Suppressor macrophage treated with lipopolysaccharide for 4 hours (primary cell): ENCODE results near the gene RSAD2.
A peak's percentile ranks its signal among the peaks of the same experiment; 100 is the strongest.

Experiments used
- DNase-seq: peaks from one replicate; pipeline ENCODE4 v3.0.0-alpha.2; 2020

The RSAD2 gene

DNA sequence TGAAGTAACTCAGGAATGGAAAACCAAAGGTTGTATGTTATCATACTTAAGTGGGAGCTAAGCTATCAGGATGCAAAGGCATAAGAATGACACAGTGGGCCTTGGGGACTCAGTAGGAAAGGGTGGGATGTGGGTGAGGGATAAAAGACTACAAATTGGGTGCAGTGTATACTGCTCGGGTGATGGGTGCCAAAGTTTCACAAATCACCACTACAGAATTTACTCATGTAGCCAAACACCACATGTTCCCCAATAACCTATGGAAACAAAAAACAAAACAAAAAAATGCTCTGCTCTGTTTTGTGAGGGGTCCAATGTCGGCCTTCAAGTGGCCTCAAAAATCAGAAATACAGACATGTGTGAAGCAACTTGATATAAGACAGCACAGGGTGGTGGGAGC is 30.7 kb downstream of the RSAD2 start:
- DNase-seq: no peak

DNA sequence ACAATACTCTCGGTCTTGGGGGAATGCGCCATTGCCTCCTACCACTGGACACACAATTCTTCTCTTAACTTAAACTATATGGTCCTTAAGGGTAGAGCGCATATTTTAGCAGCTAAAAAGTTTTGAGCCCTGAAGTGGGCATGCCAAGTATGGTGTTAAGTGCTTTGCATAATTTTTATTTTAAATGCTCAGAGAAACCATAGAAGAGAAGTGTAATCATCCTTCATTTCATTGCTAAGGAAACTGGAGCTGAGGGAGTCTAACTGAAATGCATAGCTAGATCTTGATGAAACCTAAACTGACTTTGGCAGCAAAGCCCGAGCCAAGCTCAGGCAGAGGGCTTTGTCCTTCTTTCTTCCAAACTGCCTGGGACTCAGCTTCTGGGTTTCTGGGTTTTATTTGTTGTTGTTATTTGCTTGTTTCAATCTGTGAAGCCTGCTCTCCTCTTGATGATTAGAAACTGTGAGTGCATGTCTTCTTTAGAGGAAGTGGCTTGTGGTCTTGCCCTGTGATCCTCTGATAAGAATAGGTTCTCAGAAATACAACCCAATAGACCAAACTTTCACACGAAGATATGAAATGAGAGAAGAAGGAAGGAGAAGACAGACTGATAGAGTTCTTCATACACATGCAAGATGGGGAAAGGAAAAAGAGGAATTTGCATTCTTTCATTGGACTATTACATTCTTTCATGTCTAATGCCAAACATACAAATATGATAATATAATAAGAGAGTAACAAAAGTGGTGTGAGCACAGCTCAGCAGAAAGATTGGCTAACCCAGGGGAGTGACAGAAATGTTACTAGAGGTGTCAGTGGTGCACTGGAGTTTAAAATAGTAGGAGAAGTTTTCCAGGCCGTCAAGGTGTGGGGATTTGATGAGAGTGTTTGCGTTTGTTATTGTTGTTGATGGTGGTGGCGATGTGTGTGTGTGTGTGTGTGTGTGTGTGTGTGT is 32.1 kb downstream of the RSAD2 start:
- DNase-seq: no peak

DNA sequence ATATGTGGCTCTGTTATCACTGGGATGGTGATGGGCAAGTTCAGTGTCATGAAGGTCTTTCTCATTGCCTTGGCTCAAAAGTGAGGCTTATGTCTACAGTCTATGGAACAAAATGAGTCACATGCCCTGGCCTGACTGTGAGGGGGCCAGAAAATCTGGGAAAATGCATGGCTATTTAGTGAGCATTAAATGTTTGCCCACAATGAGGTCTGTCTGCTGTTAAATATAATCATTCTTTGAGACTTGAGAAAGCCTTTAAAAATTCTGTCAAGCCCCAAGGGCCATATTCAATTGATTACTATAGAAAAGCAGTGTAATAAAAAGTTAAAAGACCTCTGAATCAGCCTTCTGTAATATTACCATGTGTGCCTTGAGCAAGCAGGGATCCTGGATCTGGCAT is 34.1 kb downstream of the RSAD2 start:
- no peak for DNase-seq

DNA sequence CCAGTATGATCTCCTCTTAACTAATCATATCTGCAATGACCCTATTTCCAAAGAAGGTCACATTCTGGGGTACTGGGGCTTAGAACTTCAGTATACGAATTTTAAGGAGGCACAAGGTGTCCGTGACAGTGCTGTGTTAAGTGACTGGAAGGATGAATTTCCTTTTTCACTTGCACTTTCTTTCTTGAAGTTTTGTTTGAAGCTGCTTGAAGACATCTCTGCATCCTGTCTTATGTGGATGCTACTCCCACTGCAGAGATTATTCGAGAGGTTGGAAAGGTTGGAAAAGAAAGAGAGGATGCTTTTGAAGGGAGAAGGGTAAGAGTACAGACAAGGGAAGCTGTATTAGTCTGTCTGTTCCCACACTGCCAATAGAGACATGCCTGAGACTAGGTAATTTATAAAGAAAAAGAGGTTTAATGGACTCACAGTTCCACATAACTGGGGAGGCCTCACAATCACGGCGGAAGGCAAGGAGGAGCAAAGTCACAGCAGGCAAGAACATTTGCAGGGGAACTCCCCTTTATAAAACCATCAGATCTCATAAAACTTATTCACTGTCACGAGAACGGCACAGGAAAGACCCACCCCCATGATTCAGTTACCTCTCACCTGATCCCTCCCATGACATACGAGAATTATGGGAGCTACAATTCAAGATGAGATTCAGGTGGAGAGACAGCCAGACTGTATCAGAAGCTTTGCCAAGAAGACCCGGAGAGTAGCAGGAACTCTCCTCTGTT is 36.0 kb downstream of the RSAD2 start:
- no peak for DNase-seq

DNA sequence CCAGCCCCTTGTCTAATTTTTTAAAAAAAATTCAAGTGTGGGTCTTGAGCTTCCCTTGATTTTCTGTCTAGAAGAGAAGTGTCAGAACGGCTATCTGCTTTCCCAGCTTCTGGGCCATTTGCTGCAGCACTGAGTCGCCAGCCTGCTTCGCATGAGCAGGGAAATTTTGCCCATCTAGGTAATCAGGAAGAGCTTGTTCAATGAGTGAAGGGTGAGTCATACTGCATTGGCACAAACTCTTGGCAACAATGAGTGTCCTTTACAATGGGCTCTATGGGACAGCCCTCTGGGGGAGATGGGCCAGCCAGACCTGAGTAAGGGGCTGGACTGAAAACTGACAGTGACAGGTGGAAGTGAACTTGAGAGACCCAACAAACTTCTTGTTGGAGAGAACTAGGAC is 37.3 kb downstream of the RSAD2 start:
- no peak for DNase-seq

DNA sequence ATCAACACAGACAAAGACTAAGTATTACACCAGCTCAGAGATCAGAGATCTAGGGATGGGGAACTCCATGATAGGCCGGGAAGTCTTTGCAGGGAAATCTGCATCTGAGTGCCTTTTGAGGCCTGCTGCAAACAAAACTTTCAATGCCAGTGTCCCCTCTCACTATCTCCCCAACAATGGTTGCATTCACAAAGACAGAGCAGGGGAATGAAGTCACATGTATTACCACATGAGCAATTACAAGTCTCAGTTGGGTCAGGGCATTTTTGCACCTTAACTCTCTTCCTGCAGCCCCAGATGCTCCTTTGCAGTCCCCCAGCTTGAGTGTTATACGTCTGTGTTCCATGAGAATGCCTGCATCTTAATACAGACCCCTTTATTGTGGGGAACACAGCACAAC is 37.8 kb downstream of the RSAD2 start:
- no peak for DNase-seq

DNA sequence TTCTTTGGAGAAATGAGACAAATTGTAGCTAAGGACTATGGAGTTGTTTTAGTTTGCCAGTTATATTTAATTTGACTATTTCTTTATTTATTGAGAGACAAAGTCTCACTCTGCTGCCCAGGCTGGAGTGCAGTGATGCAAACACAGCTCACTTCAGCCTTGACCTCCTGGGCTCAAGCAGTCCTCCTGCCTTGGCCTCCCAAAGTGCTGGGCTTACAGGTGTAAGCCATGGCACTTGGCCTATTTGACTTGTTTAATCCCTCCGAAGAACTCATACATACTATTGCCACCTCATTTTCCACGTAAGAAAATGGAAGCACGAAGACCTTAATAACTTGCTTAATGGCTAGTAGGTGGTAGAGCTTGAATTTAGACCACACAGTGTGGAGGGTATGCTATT is 38.6 kb downstream of the RSAD2 start:
- DNase-seq: no peak

DNA sequence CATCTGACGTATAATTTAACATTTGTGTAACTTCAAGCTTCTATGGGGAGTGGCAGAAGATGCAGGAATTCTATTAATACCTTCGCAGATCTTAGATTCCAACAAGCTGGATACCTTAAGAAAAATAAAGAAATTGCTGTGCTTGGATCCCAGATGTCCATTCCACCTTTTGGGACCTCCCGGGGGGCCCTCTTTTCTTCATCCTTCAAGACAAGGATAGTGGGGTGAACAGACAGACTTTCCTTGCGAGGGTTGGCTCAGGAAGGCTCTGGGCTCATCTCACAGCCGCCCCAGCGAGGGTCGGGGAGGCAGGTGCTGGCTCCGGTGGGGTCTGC is 39.1 kb downstream of the RSAD2 start:
- no peak for DNase-seq

DNA sequence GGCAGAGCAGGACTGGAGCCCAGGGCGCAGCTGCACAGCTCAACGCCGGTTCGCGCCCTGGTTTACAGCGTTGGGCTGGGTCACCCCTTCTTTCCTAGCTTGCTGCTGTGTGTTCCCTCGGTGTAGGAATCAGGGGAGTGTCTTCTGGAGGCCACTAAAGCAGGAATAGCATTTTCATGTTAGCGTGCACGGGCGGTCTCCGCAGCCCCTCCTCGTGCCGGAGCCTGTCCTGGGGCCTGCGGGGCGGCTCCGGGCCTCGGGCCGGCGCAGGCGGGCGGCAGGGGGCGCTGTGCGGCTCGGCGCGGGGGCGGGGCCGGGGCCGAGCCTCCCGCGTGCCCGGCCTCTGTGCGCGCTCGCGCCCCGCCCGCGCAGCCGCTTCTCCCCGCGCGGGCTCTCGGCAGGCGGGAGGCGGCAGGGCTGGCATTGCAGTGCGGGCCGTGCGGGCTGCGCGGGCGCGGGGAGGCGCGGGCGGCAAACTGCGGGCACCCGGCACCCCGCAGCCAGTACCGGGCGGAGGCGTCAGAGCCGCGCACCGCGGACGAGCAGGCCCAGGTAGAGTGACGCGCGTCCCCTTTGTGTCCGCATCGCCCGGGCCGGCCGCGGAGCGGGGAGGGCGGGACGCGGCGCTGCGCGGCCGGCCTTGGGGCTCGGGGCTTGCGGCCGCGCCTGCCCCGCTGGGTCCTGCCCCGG is 39.6 kb downstream of the RSAD2 start, which contains the start of gene RNF144A:
Gene RNF144A, plus strand, starts transcription at position 342 of the 690 bp plus-strand sequence. CDS start 79,515 bp downstream, outside the sequence.
- peak; percentile 85 for DNase-seq

DNA sequence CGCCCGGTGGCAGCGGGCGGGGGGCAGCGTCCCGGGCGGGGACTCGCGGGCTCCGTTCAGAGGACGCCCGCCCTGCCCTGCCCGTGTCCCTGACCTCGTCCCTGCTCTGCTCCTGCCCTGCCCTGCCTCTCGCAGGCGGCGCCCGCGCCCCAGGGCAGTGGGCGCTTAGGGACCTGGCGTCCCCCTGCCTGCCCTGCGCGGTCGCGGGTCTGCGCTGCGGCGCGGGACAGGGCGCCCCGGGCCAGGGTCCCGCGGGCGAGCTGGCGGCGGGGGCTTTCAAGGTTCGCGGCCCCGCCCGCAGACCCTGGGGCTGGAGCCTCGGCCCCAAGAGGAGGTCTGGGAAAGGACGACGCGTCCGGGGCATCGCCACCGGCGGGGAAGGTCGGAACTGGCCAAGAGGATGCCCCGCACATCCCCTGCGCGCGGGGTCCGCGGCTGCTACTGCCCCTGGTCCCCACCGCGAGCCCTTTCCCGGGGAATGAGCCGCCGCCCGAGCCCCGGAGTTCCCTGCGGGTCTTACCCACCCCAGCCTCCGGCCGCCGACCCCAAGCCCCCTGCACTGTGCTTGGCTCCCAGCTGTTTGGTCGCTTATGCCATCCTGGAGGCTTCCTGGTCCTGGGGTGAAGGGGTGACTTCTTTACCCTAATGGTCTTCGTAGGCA is 40.3 kb downstream of the RSAD2 start:
- no peak for DNase-seq

DNA sequence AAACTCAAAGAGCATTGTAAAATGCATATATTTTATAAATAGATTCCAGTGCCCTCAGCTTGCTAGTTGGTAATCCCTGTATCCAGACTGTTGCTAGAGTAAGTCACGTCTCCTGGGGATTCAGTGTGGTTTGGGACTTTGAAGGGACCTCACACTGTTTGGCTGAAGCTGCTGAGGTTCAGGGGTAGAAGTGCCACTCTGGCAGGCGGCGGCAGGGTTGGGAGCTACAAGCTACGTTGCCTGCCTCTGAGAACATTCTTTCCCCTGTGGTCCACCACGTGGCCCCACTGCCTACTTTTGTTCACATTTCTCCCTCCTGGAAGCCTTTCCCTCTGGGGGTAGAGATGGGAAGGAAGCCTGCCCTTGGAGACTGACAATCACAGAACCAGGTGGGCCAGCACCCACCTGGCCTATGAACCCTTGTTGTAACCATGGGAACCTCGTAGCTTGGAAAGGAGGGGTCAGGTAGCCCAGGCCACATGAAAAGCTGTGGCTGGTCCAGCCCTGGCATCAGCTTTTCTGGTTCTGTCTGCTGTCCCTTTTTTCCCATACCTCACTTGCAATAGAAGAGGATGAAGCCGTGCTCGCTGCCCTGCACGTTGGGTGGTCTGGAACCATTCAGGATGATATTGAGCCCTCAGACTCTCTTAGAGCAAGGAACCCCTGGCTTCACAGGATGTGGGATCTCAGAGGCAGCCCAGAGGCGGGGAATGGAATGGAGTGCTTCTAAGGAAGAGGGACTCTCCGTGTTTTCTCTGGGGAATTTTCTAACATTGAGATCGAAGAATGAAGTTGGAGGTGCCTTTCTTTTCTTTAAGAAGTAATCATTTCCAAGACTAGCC is 42.5 kb downstream of the RSAD2 start:
- no peak for DNase-seq

DNA sequence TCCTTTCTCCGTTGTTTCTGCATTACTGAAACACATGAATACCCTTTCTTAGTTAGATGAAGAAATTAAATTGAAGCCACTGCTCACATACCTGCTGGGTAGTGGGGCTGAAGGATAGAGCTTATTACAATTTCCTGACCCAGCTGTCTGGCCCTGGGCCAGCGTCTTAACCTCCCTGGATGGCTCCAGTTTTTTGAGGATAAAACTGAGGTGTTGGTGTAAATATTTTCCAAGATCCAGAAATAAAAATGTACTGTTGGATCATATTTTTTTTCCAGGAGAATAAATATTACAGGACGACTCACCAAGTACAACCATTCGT is 43.1 kb downstream of the RSAD2 start:
- no peak for DNase-seq

DNA sequence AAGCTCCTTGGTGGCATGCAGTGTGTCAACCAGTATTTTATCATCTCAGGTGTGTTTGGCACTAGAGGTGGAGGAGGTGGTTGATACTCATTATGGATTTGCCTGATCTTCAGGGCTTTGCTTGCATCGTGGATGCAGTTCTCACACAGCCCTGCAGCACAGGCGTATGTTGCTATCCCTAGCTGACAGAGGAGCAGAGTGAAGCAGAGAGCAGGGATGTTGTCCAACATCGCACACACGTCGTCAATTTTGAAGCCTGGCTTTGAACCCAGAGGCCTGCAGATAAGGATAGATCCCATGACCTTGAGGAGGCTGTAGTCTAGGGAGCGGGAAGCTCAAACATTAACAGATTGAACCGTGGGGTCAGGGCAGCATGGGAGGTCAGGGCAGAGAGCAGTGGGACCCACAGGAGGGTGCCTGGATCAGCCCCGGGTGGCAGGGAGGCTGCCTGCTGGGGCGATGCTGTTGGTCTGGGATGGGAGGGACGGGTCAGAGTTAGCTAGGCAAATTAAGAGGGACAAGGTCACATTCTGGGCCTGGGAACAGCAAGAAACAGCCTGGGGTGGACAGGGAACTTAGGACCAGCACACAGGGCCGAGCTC is 43.8 kb downstream of the RSAD2 start:
- no peak for DNase-seq

DNA sequence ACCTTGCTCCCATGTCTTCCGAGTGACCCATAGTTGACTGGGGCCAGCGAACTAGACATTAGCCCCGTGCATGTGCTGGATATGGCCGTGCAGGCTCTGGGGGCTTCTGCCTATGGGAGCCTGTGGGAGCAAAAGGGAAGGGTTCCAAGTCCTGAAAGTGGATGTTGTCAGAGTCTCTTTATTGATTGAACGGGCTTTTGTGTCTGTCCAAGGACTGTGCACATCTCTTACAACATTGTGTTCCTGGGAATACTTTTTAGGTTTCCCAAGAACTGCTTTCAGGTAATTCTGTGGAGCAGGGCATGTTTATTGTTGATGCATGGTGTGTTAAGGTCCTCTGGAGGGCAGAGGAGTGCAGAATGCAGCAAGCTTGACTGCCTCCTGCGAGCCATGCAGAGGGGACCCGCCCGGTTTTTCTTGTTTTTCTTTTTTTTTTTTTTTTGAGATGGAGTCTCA is 44.7 kb downstream of the RSAD2 start:
- no peak for DNase-seq

DNA sequence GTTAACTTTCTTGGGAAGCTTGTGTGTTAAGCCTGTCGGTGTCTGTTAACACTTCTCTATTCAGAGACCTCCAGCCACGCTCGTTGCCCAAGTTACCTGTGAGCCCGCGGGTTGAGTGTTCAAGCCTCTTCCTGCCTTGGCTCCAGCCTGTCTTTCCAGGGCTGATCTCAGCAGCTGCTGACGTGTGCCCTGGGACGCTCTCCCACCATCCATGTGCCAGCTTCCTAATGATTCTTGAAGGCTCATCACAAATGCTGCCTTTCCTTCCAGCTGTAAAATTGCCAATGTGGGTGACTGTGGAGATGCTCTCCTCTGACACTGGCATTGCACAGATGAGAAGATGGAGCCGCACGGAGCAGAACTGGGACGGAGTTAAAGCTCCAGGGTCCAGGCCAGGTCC is 45.7 kb downstream of the RSAD2 start:
- DNase-seq: no peak

DNA sequence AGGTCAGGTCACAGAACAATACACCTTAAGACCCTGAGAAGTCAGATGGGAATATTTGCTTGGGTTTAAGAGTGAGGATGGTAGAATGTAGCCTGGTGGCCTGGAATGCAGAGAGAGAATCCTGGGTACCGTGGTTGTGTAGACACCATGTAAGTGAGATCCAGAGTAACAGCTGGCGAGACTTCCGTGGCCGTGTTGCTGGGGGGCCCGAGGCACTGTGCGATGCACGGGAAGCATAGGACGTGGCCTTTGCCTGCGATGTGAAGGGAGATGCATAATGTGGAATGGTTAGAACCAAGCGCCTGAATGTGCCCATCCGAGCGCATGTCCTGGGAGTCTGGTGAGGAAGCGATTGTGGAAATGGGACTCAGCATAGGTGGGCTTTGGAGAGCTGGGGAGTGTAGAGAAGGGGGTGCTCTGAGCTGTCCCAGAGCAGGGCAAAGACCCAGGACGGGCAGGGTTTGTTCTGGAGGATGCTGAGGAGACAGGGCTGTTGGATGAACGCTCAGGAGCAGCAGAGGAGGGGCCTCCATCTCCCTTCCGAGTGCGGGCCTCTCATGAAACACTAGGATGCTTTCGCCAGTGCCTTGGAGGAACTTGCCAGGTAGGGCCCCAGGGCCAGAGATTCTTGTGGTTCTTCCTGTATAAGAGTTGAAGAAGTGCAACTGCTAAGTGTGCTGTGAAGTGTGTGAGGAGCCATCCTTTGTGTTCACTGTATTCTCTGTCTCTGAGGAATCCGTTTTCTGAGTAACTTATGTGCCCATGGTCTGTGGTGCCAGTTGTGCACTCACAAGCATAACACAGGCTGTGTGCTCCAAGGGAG is 46.7 kb downstream of the RSAD2 start:
- no peak for DNase-seq

DNA sequence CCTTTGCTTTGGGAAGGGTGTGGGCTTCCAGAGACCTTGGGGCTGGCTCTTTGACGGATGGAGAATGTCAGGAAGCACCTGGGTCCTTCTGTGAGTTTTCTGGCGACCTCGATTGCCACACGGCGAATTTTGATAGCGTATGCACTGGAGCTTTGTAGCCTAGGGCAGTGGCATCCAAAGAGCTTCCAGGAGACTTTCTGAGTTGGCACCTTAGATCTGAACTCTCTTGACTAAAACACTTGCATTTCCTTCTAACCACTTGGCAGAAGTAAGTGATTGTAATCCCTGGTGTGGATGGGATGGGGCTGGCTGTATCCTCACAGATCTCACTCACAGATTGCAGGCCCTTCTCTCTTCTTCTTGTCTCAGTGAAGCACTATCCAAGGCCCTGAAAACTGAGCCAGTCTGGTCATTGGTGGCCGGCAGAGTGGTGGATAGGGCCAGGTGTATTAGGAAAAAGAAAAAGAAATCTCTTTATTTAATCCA is 47.4 kb downstream of the RSAD2 start:
- DNase-seq: no peak

DNA sequence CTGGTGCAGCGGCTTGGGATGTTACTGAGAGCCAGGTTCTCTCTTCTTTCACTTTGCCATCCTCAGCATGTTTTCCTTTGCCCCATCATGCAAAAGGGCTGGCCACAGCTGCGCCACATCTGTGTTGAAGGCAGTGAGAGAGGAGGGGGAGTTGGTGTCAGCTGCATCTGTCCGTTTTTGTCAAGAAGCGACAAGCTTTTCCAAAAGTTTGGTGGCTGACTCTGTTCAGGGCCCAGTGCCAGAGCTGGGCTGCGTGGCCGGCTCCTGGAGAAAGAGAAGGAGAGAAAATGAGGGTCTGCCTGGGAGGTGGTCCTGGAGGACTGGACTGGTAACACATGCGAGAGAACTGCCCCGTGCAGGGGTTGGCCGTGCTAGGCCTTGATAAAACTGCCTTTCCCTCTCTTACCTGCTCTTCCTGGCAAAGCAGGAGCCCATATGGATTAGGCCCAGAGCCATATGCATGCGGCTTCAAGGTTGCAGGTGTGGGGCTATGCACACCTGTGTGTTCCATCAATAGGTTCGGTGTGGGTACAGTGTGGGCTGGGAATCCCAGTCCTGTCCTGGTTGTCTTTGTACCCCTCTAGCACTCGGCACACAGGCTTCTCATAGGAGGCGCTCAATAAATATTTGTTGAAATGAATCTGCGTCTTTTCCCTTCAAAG is 48.6 kb downstream of the RSAD2 start:
- DNase-seq: no peak

DNA sequence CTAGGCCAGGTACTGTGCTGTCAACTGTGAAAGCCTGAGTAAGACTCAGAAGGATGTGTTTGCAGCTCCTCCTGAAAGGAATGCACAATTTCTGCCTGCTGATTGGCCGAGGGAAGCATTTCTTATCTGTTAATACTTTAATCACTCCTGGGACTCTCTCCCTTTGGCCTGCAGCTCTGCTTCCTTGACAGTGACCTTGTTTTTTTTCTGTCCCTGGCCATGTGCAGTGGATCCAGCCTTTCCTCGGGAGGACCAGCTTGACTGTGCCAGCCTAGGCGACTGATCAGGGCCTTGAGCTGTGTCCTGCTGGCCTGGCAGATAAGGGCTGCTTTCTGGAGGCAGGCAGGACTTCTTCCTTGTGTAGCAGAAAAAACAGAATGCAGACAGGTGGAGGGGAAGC is 49.6 kb downstream of the RSAD2 start:
- no peak for DNase-seq

DNA sequence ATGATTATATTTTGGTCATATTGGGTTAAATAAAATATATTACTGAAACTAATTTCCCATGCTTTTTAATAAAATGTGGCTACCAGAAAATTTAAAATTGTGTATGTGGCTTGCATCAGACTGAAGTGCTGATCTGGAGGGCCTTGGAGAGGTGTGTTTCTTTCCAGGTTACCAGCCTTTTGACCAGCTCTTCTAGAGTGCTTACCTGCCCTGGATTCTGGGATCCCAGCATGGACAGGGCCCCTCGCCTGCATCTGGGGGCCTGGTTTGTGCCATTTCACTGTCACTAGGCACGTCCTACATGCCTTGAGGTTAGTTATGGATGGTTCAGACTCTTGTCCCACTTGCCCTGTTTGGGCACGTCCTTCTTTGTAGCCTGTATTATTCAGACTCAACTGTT is 50.2 kb downstream of the RSAD2 start:
- no peak for DNase-seq
